GM12892 (cell line): ENCODE results near the gene ACTA1.

Source experiments
- POLR2A ChIP-seq: IDR thresholded peaks from 2 replicates; pipeline ENCODE4 v1.6.1; 2011; ENCODE audit warnings: low read depth, low read length, control low read depth
- TAF1 ChIP-seq: IDR thresholded peaks from 2 replicates; pipeline ENCODE4 v1.6.1; 2011; ENCODE audit warnings: low read depth, mild to moderate bottlenecking, control low read depth, low read length, borderline replicate concordance

DNA sequence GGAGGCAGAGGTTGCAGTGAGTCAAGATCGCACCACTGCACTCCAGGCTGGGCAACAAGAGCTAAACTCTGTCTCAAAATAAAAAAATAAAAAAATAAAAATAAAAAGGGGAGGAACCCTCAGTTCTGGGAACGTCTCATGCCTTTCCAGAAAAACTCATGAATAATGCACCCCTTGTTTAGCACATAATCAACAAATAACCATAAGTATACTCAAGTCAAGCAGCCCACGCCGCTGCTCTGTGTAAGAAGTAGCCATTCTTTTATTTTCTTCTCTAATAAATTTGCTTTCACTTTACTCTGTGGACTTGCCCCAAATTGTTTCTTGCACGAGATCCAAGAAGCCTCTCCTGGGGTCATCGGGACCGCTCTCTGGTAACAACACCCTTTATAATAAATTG lies 14.5 kb upstream of the ACTA1 start:
- TF ChIP-seq POLR2A (no peak), TAF1 (no peak)
